Astrocyte (in vitro differentiated cells and primary cell): ENCODE data around the gene FCRL3.

Experiments
- EZH2 ChIP-seq: IDR thresholded peaks from 2 replicates; pipeline ENCODE4 v1.6.1; 2012; ENCODE audit warnings: mild to moderate bottlenecking, low read length, inconsistent platforms; ENCODE audit not compliant: insufficient read depth
- TF ChIP-seq, protein P1 (sequence below): IDR thresholded peaks from 2 replicates; pipeline ENCODE4 v1.5.1; 2011; ENCODE audit warnings: low read depth, mild to moderate bottlenecking, inconsistent platforms, low read length, moderate library complexity; ENCODE audit not compliant: insufficient read depth

DNA sequence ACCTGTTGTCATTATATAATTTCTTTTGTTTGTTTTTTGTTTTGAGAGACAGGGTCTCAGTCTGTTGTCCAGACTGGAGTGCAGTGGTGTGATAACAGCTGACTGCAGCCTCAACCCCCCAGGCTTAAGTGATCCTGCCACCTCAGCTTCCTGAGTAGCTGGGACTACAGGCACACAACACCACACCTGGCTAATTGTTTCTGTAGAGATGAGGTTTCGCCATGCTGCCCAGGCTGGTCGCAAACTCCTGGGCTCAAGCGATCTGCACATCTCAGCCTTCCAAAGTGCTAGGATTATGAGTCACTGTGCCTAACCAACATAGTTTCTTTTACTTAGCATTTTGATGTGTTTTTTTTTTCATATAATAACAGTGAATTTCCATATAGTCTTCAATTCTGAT is 52.3 kb downstream of the FCRL3 start:
- TF ChIP-seq, protein P1, sequence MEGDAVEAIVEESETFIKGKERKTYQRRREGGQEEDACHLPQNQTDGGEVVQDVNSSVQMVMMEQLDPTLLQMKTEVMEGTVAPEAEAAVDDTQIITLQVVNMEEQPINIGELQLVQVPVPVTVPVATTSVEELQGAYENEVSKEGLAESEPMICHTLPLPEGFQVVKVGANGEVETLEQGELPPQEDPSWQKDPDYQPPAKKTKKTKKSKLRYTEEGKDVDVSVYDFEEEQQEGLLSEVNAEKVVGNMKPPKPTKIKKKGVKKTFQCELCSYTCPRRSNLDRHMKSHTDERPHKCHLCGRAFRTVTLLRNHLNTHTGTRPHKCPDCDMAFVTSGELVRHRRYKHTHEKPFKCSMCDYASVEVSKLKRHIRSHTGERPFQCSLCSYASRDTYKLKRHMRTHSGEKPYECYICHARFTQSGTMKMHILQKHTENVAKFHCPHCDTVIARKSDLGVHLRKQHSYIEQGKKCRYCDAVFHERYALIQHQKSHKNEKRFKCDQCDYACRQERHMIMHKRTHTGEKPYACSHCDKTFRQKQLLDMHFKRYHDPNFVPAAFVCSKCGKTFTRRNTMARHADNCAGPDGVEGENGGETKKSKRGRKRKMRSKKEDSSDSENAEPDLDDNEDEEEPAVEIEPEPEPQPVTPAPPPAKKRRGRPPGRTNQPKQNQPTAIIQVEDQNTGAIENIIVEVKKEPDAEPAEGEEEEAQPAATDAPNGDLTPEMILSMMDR: no peak
- no peak for TF ChIP-seq EZH2
